HFFc6 (cell line): ENCODE data around the gene CASP9. TPM values are rescaled to one million over a fixed set of nuclear protein-coding genes. Genes with fewer than 3 reads are reported as not detected.
A peak's percentile ranks its signal among the peaks of the same experiment; 100 is the strongest.

Experiments used
- DNase-seq: peaks from one replicate; pipeline ENCODE4 v3.0.0-alpha.2; 2018
- H3K27ac Mint-ChIP-seq: 2 replicates; pipeline ENCODE4 v1.8.0; 2020; ENCODE audit warnings: mild to moderate bottlenecking, mixed read lengths
- H3K27me3 Mint-ChIP-seq: 2 replicates; pipeline ENCODE4 v1.8.0; 2021; ENCODE audit warnings: mild to moderate bottlenecking, moderate library complexity, mixed read lengths; ENCODE audit not compliant: insufficient read depth
- H3K36me3 Mint-ChIP-seq: 2 replicates; pipeline ENCODE4 v1.8.0; 2021; ENCODE audit warnings: low read depth, mixed read lengths
- H3K4me1 Mint-ChIP-seq: 2 replicates; pipeline ENCODE4 v1.8.0; 2020; ENCODE audit warnings: low read depth, mixed read lengths
- H3K4me3 Mint-ChIP-seq: 2 replicates; pipeline ENCODE4 v1.8.0; 2020; ENCODE audit warnings: mild to moderate bottlenecking, moderate library complexity, mixed read lengths
- H3K9me3 Mint-ChIP-seq: 2 replicates; pipeline ENCODE4 v1.8.0; 2020; ENCODE audit warnings: mild to moderate bottlenecking, mixed read lengths
- total RNA-seq, 6 experiments: library from RNA; stranded (reverse); fragmentation: NEBNext Ultra II Directional; extraction: Animal tissue kit (Norgen Biotek cat#: 25700); gene quantifications; 2 replicates in 1 of 6; 3 replicates in 5 of 6; pipeline ENCODE4 v1.2.3, GENCODE V29; 2021
- TF ChIP-seq, protein P1 (sequence below): fragments of 200-600 bp; sonication (generic); IDR thresholded peaks from 2 replicates; pipeline ENCODE4 v1.5.0; 2021; ENCODE audit warnings: antibody characterized with exemption, mild to moderate bottlenecking

Gene CASP9
- total RNA-seq, 6 experiments from 2014 or later: 7.2 to 8.9 (median 7.8) TPM

GRCh38 chr1:15540186-15540585, 16.2 kb upstream of the CASP9 start:
- Mint-ChIP-seq H3K4me3 (no peak overlapping the region), H3K27me3 (no peaks in the 10 kb centered on the region), H3K27ac (no peak overlapping the region; the same call in 1 of the 2 replicates), H3K4me1 (peaks cover 24% of the 10 kb centered on the region), H3K36me3 (peaks cover 25% of the 10 kb centered on the region), H3K9me3 (no peaks in the 10 kb centered on the region)
- TF ChIP-seq, protein P1, sequence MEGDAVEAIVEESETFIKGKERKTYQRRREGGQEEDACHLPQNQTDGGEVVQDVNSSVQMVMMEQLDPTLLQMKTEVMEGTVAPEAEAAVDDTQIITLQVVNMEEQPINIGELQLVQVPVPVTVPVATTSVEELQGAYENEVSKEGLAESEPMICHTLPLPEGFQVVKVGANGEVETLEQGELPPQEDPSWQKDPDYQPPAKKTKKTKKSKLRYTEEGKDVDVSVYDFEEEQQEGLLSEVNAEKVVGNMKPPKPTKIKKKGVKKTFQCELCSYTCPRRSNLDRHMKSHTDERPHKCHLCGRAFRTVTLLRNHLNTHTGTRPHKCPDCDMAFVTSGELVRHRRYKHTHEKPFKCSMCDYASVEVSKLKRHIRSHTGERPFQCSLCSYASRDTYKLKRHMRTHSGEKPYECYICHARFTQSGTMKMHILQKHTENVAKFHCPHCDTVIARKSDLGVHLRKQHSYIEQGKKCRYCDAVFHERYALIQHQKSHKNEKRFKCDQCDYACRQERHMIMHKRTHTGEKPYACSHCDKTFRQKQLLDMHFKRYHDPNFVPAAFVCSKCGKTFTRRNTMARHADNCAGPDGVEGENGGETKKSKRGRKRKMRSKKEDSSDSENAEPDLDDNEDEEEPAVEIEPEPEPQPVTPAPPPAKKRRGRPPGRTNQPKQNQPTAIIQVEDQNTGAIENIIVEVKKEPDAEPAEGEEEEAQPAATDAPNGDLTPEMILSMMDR: no peak
- peak; percentile 4 for DNase-seq

DNA sequence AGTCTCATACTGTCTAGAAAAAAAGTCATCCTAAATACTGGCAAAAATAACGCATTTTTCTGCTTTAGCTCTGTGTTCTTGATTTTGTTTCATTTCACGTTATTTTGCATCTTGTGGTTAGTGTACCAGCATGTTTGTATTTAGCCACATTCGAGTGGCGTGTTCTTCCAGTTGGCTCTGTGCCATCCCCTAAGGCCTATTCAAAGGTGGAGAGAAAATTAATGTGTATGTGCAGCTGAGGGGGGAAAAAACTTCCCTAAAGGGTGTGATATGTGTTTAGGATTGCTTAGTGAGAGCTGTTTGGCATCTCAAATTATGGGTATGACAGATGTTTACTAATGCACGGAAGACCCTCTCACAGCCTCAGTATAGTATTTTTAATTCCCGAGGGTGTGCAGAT, 14.8 kb upstream of the CASP9 start:
- no peak overlapping the region for H3K4me3 Mint-ChIP-seq
- TF ChIP-seq, protein P1: no peak
- H3K4me1 Mint-ChIP-seq: peaks cover 19% of the 10 kb centered on the region
- no peak for DNase-seq
- peaks cover 25% of the 10 kb centered on the region for H3K36me3 Mint-ChIP-seq
- H3K27ac Mint-ChIP-seq: no peak overlapping the region
- no peaks in the 10 kb centered on the region for H3K9me3 Mint-ChIP-seq
- H3K27me3 Mint-ChIP-seq: no peaks in the 10 kb centered on the region

DNA sequence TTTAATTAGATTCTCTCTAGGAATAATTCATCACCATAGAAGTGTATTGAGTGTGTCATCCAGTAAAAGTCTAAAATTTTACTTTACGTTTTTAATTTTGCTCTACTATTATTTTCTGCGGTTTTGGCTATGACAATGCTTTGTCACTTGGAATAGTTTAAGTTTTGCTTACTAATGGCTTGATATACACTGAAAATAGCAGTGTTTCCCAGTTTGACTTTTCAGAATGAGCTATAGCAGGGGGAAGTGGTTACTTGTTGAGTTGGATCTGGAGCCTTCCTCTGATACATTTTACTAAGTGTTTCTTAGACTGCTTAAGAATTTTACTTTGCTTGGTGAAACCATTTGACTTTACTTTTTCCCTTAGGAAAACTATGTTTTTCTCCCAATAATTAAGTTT, 7.7 kb upstream of the CASP9 start:
- H3K4me1 Mint-ChIP-seq: peaks cover 22% of the 10 kb centered on the region
- H3K9me3 Mint-ChIP-seq: no peaks in the 10 kb centered on the region
- H3K36me3 Mint-ChIP-seq: peaks cover 6% of the 10 kb centered on the region; the same call in 1 of the 2 replicates
- no peak for DNase-seq
- TF ChIP-seq, protein P1: no peak
- no peak overlapping the region for H3K27ac Mint-ChIP-seq
- no peak overlapping the region for H3K4me3 Mint-ChIP-seq
- H3K27me3 Mint-ChIP-seq: no peaks in the 10 kb centered on the region

- Mint-ChIP-seq H3K36me3 (no peaks in the 10 kb centered on the region), H3K9me3 (no peaks in the 10 kb centered on the region), H3K27ac (no peak overlapping the region), H3K27me3 (no peaks in the 10 kb centered on the region; the same call in 1 of the 2 replicates), H3K4me1 (peaks cover 28% of the 10 kb centered on the region), H3K4me3 (no peak overlapping the region)
- TF ChIP-seq, protein P1: no peak
- DNase-seq: no peak
These were observed 7.0 kb upstream of the CASP9 start for GRCh38 chr1:15531003-15531402.

DNA sequence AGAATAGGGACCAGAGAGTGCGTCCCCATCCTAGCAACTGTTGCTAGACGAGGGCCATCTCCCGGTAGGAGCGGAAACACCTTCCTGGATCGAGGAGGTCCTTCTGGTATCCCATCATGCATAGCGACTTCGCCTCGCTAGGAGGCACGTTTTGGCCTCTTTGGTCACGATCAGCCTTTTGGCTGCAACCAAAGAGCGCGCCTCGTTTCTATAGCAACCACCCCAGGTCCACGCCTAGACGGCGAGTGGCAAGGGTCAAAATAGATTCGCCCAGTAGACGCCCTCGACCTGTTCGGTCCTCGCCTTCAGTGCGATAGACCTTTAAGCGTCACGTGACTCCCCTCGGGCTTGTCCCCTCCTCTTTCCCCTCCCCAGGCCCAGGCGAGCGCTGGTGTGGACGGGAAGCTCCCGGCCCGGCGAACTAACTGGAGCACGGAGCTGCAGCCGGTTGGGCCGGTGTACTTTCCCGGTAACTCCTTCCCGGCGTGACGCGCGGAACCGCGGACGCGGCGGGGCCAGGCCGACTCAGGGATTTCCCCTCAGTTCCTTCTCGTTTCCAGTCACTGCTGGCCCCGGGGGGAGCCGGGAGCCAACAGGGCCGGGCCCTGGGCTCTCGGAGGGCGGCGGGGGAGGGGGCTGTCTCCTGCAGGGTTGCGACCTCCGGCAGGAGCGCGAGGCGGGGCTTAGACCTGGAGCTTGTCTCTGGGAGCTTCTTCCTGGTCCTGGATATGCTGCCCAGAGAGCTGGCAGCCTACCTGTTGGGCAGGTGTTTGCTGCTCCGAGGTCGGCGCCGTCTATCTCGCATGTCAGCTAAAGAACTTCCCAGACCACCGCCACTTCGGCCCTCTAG, 2.7 kb upstream of the CASP9 start, which contains the start of gene DNAJC16:
DNAJC16 (plus strand) TSS at position 359 of the 850 bp plus-strand sequence. CDS start 2,258 bp downstream, outside the sequence.
- H3K4me1 Mint-ChIP-seq: peaks cover 40% of the 10 kb centered on the region
- no peaks in the 10 kb centered on the region; the same call in 1 of the 2 replicates for H3K27me3 Mint-ChIP-seq
- no peaks in the 10 kb centered on the region for H3K36me3 Mint-ChIP-seq
- peak within 1 kb of the TSS; percentile 94 for H3K4me3 Mint-ChIP-seq
- H3K27ac Mint-ChIP-seq: peak within 1 kb of the TSS; percentile 100
- DNase-seq: peak; percentile 100
- H3K9me3 Mint-ChIP-seq: no peaks in the 10 kb centered on the region
- TF ChIP-seq, protein P1: peak; percentile 57
